GM12875 (cell line): ENCODE results near the gene RAB35.
A peak's percentile ranks its signal among the peaks of the same experiment; 100 is the strongest.

Experiments used
- H3K4me3 ChIP-seq: one replicate; pipeline ENCODE4 v1.5.1; 2011; ENCODE audit warnings: low read depth, low read length, control low read depth
- CTCF ChIP-seq: IDR thresholded peaks from 2 replicates; pipeline ENCODE4 v1.5.1; 2011; ENCODE audit warnings: low read depth, mild to moderate bottlenecking, control low read depth, inconsistent platforms, low read length, moderate library complexity, borderline replicate concordance; ENCODE audit not compliant: insufficient read depth

The RAB35 gene

DNA sequence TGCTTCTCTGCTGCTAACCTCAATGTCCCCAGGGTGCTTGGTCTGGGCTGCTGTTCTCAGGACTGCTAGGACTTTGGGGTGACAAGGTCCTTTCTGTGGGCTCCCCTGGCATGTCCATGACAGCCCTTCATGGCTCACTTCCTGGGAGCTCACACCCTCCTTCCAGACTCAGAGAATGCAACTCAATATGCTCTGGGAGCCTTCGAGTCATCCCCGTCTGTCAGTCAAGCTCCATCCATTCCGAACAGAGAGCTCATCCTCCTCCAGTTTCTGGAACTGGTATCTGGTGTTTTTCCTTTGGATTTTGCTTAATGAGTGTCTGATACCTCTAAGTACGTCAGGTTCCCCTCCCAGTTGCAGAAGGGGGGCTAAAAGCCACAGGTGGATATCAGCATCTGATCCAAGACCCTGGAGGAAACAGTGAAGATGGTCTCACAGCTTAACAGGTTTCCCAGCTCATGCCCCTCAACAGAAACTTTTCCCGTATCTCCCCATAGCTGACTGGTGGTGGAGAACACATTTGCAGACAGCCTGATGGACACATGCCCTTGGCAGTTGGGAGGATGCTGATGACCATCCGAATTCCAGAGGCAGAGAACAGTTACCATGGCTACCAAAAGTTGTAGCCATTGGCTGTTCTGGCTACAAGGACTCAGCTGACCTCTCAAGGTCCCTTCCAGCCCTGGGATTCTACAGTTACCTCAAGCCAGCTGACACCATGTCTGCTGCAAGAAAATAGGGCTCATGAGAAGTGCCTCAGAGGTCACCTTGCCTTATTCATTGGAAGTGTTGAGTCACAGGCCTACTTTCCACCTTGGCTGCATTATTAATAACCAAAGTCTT, 9.5 kb upstream of the RAB35 start:
- no peak overlapping the region for H3K4me3 ChIP-seq
- TF ChIP-seq CTCF: no peak

DNA sequence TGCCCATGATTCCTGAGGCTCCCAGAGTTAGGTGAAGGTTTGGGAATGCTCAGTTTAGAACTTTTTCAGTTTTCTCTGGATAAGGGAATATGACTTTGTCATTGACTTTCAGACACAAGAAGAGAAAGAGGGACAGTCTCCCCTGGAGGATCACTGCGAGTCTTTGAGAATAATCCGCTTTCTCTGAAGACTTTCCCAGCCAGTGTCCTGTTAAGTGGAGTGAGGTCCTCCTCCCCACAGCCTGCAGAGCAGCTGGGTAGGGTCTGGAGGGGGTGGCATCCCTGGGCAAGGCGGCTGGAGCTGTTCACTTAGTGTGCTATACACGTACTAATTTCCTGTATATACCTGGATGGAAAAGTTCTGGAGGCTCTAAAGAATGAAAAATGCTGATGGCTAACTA, 8.5 kb upstream of the RAB35 start:
- no peak overlapping the region for H3K4me3 ChIP-seq
- TF ChIP-seq CTCF: no peak

DNA sequence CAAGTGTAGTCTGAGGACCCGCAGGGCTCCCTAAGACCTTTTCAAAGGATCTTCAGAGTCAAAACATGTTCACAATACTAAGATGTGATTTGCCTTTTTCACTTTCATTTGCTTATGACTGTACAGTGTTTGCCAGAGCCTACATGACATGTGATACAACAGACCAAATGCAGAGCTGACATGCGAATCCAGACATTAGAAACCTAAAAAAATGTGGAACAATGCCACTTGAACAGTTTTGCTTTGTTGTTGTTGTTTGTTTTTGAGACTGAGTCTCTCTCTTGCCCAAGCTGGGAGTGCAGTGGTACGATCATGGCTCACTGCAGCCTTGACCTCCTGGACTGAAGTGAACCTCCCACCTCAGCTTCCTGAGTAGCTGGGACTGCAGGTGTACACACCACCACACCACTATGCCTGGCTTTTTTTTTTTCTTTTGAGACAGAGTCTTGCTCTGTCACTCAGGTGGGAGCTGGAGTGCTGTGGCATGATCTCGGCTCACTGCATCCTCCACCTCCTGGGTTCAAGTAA, 5.3 kb upstream of the RAB35 start:
- no peak for TF ChIP-seq CTCF
- no peak overlapping the region for H3K4me3 ChIP-seq

DNA sequence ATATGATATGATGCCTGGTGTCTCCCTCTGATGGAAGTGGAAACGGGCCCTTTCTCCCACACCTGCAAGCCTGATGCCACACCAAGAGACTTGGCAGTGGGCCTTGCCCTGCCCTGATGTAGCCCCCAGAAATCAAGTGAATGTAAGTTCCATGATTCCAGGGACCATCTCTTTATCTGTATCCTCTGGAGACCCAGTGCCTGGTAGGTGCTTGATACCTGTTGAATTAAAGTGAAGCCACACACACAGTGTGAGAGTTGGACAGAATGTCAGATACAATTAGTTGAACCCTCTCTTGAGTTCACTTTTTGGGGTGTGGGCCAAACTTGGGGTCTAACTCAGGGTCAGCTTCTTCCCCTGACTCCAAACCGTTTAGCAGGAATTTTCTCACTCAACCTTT, 4.8 kb upstream of the RAB35 start:
- TF ChIP-seq CTCF: no peak
- H3K4me3 ChIP-seq: no peak overlapping the region

DNA sequence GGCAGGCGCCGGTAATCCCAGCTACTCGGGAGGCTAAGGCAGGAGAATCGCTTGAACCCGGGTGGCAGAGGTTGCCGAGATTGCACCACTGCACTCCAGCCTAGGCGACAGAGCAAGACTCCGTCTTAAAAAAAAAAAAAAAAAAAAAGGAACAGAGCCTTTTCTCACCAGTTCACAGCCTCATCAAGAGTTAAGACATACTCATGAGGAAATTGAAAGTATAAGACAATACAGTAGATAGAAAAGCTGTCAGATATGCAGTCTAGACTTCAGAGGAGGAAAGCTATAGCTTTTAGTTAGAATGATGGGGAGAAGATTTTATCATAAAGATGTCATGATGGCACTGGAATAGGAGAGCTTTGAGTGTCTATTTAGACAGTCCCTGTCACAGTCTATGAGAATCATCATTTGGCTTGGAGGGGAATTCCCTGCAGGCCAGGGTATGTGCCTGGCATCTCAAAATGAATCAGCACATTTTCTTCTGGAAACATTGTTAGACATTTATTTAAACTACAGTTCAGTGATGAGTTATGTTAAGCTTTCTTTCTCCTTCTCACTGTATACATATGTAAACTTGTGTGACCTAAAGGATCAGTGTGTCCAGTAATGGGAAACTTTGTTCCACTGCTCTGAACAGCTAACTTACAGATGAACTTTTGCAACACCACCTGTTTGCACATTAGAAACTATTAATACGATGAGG, 2.9 kb upstream of the RAB35 start:
- TF ChIP-seq CTCF: no peak

GRCh38 chr12:120118321-120119061, 1.9 kb upstream of the RAB35 start:
- no peak for TF ChIP-seq CTCF
- peak overlapping the region; percentile 38 for H3K4me3 ChIP-seq

More for the DNA sequence above, 2.9 kb upstream of the RAB35 start:
- no peak overlapping the region for H3K4me3 ChIP-seq

DNA sequence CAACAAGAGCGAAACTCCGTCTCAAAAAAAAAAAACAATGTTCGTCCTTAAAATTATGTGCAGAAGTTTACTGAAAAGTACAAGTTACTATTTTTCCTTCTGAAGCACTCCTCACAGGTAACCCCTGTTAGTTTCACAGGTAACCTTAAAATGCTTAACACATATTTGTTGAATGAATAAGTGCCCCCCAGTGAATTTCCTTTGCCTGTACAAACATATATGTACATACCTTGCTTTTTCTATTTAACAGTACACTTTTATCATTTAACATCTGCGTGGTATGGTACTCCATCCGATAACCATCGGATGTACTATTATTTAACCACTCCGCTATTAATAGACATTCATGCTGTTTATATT, 1.4 kb upstream of the RAB35 start:
- no peak for TF ChIP-seq CTCF
- peak overlapping the region; percentile 96 for H3K4me3 ChIP-seq
